Measurements from ENCODE around the gene SENP5.

Gene SENP5

DNA sequence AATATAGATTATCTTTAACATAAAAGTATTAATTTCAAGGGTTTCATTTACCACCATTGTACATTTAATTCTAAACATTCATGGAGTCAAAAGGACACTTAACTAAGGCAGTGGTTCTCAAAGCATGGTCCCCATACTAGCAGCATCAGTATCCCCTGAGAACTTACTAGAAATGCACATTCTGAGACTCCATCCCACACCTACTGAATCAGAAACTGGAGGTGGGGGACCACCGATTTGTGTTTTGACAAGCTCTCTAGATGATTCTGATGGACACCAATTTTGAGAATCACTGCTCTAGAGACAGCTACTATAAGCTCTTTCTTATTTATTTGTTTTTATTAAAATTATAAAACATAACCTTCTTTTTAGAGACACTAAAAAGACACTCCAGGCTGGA is 34.0 kb downstream of the SENP5 start:
- Histone ChIP-seq H3K4me2 (ENCODE audit: low read depth, low read length, poor library complexity, severe bottlenecking) (no peak overlapping the region), H3K9me2 (replicated peaks; ENCODE audit: insufficient read depth, low read length) (no peaks in the 10 kb centered on the region), H3K79me2 (ENCODE audit: insufficient read depth, low read length) (peaks cover 18% of the 10 kb centered on the region; the same call in 1 of the 2 replicates), H4K20me1 (ENCODE audit: low read depth, low read length) (peaks cover 3% of the 10 kb centered on the region; the same call in 1 of the 2 replicates), H3K9ac (ENCODE audit: low read length) (no peak overlapping the region), H3K9me3 (ENCODE audit: insufficient read depth, low read length) (no peaks in the 10 kb centered on the region), H3K27ac (ENCODE audit: low read depth, low read length) (no peak overlapping the region), H3F3A (ENCODE audit: insufficient read depth) (peaks cover 10% of the 10 kb centered on the region; the same call in 1 of the 2 replicates), H3K4me3 (ENCODE audit: insufficient read depth, low read length, poor library complexity, severe bottlenecking) (no peak overlapping the region), H3K27me3 (ENCODE audit: low read length) (no peaks in the 10 kb centered on the region), H3K36me3 (ENCODE audit: low read length) (peaks cover 25% of the 10 kb centered on the region; the same call in 1 of the 2 replicates), H2AFZ (ENCODE audit: low read depth, low read length, severe bottlenecking) (no peak overlapping the region)
- TF ChIP-seq, protein P1, sequence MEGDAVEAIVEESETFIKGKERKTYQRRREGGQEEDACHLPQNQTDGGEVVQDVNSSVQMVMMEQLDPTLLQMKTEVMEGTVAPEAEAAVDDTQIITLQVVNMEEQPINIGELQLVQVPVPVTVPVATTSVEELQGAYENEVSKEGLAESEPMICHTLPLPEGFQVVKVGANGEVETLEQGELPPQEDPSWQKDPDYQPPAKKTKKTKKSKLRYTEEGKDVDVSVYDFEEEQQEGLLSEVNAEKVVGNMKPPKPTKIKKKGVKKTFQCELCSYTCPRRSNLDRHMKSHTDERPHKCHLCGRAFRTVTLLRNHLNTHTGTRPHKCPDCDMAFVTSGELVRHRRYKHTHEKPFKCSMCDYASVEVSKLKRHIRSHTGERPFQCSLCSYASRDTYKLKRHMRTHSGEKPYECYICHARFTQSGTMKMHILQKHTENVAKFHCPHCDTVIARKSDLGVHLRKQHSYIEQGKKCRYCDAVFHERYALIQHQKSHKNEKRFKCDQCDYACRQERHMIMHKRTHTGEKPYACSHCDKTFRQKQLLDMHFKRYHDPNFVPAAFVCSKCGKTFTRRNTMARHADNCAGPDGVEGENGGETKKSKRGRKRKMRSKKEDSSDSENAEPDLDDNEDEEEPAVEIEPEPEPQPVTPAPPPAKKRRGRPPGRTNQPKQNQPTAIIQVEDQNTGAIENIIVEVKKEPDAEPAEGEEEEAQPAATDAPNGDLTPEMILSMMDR (IDR thresholded peaks at IDR 0.05; ENCODE audit: insufficient read depth, low read length, poor library complexity, severe bottlenecking): no peak
- no peak for TF ChIP-seq EZH2phosphoT487 (conservative IDR thresholded peaks at IDR 0.05; ENCODE audit: low read length)

DNA sequence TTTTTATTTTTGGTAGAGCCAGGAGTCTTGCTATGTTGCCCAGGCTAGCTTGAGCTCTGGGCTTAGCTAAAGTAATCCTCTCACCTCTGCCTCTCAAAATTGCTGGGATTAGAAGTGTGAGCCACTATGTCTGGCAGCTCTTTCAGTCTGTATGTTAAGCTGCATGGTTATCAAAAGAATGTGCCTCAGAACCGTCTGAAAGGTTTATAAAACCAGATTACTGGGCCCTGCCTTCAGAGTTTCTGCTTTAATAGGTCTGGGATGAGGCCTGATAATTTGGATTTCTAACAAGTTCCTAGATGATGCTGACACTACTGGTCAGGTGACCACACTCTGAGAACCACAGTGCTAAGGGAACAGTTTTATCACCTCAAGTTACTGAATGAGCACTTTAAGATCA is 34.6 kb downstream of the SENP5 start:
- TF ChIP-seq EZH2phosphoT487 (conservative IDR thresholded peaks at IDR 0.05; ENCODE audit: low read length): no peak
- TF ChIP-seq, protein P1 (IDR thresholded peaks at IDR 0.05; ENCODE audit: insufficient read depth, low read length, poor library complexity, severe bottlenecking): no peak

DNA sequence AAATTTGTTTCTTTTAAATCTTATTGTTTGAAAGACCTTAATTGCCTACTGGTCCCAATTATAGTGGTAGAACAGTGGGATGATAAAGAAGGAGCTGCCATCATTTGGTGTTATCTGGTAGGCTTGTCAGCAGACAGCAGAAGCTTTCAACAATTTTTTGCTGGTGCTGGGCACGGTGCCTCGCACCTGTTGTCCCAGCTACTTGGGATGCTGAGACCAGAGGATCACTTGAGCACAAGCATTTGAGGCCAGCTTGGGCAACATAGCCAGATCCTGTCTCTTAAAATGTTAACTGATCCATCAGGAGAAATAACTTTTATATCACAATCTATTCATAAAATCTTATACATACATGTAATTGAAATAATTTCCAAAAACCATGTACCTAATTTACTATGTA is 36.0 kb downstream of the SENP5 start:
- Histone ChIP-seq H3K27ac (ENCODE audit: low read depth, low read length) (no peak overlapping the region), H3F3A (ENCODE audit: insufficient read depth) (peaks cover 10% of the 10 kb centered on the region; the same call in 1 of the 2 replicates), H3K4me3 (ENCODE audit: insufficient read depth, low read length, poor library complexity, severe bottlenecking) (no peak overlapping the region), H4K20me1 (ENCODE audit: low read depth, low read length) (no peaks in the 10 kb centered on the region), H3K36me3 (ENCODE audit: low read length) (peaks cover 25% of the 10 kb centered on the region; the same call in 1 of the 2 replicates), H3K27me3 (ENCODE audit: low read length) (no peaks in the 10 kb centered on the region), H3K4me2 (ENCODE audit: low read depth, low read length, poor library complexity, severe bottlenecking) (no peak overlapping the region), H3K9ac (ENCODE audit: low read length) (no peak overlapping the region), H3K9me2 (replicated peaks; ENCODE audit: insufficient read depth, low read length) (no peaks in the 10 kb centered on the region), H3K79me2 (ENCODE audit: insufficient read depth, low read length) (no peaks in the 10 kb centered on the region), H3K9me3 (ENCODE audit: insufficient read depth, low read length) (no peaks in the 10 kb centered on the region), H2AFZ (ENCODE audit: low read depth, low read length, severe bottlenecking) (no peak overlapping the region)
- TF ChIP-seq, protein P1 (IDR thresholded peaks at IDR 0.05; ENCODE audit: insufficient read depth, low read length, poor library complexity, severe bottlenecking): no peak
- no peak for TF ChIP-seq EZH2phosphoT487 (conservative IDR thresholded peaks at IDR 0.05; ENCODE audit: low read length)

More for the DNA sequence above, 34.6 kb downstream of the SENP5 start:
- Histone ChIP-seq H3K9me2 (replicated peaks; ENCODE audit: insufficient read depth, low read length) (no peaks in the 10 kb centered on the region), H4K20me1 (ENCODE audit: low read depth, low read length) (peaks cover under 1% of the 10 kb centered on the region; the same call in 1 of the 2 replicates), H3K27ac (ENCODE audit: low read depth, low read length) (no peak overlapping the region), H3K9ac (ENCODE audit: low read length) (no peak overlapping the region), H2AFZ (ENCODE audit: low read depth, low read length, severe bottlenecking) (no peak overlapping the region), H3K79me2 (ENCODE audit: insufficient read depth, low read length) (peaks cover 13% of the 10 kb centered on the region; the same call in 1 of the 2 replicates), H3F3A (ENCODE audit: insufficient read depth) (peaks cover 10% of the 10 kb centered on the region; the same call in 1 of the 2 replicates), H3K27me3 (ENCODE audit: low read length) (no peaks in the 10 kb centered on the region), H3K4me3 (ENCODE audit: insufficient read depth, low read length, poor library complexity, severe bottlenecking) (no peak overlapping the region), H3K36me3 (ENCODE audit: low read length) (peaks cover 25% of the 10 kb centered on the region; the same call in 1 of the 2 replicates), H3K9me3 (ENCODE audit: insufficient read depth, low read length) (no peaks in the 10 kb centered on the region), H3K4me2 (ENCODE audit: low read depth, low read length, poor library complexity, severe bottlenecking) (no peak overlapping the region)

Measured in SU-DHL-6 (cell line).